H9 (cell line): ENCODE results near the gene HSP90AA1. TPM values are rescaled to one million over a fixed set of nuclear protein-coding genes. Genes with fewer than 3 reads are reported as not detected.

Experiments used
- DNase-seq: peaks from one replicate; pipeline ENCODE4 v3.0.0-alpha.2; 2017
- H2AFZ ChIP-seq: one replicate; pipeline ENCODE4 v1.6.1; 2013; ENCODE audit warnings: mild to moderate bottlenecking, low read length, control low read depth, moderate library complexity
- H2AK5ac ChIP-seq: 2 replicates; pipeline ENCODE4 v1.6.1; 2013; ENCODE audit warnings: low read length, control low read depth, mixed read lengths; ENCODE audit not compliant: insufficient read length
- H2BK120ac ChIP-seq: one replicate; pipeline ENCODE4 v1.6.1; 2013; ENCODE audit warnings: low read depth, mild to moderate bottlenecking, low read length, control low read depth, inconsistent platforms; ENCODE audit not compliant: poor library complexity, severe bottlenecking
- H2BK12ac ChIP-seq: 2 replicates; pipeline ENCODE4 v1.6.1; 2013; ENCODE audit warnings: low read length, control low read depth, mixed read lengths, low read depth; ENCODE audit not compliant: insufficient read length
- H2BK15ac ChIP-seq: 2 replicates; pipeline ENCODE4 v1.6.1; 2013; ENCODE audit warnings: low read depth, low read length, control low read depth
- H2BK20ac ChIP-seq: one replicate; pipeline ENCODE4 v1.6.1; 2013; ENCODE audit warnings: low read depth, mild to moderate bottlenecking, low read length, control low read depth, inconsistent platforms; ENCODE audit not compliant: poor library complexity, severe bottlenecking
- H2BK5ac ChIP-seq: 2 replicates; pipeline ENCODE4 v1.6.1; 2013; ENCODE audit warnings: low read length, control low read depth, mixed read lengths; ENCODE audit not compliant: insufficient read length
- H3K14ac ChIP-seq: 2 replicates; pipeline ENCODE4 v1.6.1; 2013; ENCODE audit warnings: low read length, control low read depth; ENCODE audit not compliant: insufficient read depth
- H3K18ac ChIP-seq: 2 replicates; pipeline ENCODE4 v1.6.1; 2013; ENCODE audit warnings: low read depth, mild to moderate bottlenecking, mixed read lengths, low read length, control low read depth; ENCODE audit not compliant: insufficient read length
- H3K23ac ChIP-seq: 2 replicates; pipeline ENCODE4 v1.6.1; 2013; ENCODE audit warnings: low read length, control low read depth, mixed read lengths, low read depth; ENCODE audit not compliant: insufficient read length
- H3K23me2 ChIP-seq: 2 replicates; pipeline ENCODE4 v1.6.1; 2013; ENCODE audit warnings: low read depth, mild to moderate bottlenecking, mixed read lengths, low read length, control low read depth; ENCODE audit not compliant: insufficient read length, poor library complexity, severe bottlenecking
- H3K27ac ChIP-seq: 2 replicates; pipeline ENCODE4 v1.5.1; 2013; ENCODE audit warnings: low read length, control low read depth, mixed read lengths, low read depth; ENCODE audit not compliant: insufficient read length
- H3K27me3 ChIP-seq: 2 replicates; pipeline ENCODE4 v1.6.1; 2013; ENCODE audit warnings: low read length, control low read depth, inconsistent platforms; ENCODE audit not compliant: insufficient read depth
- H3K4ac ChIP-seq: 2 replicates; pipeline ENCODE4 v1.6.1; 2013; ENCODE audit warnings: low read depth, mild to moderate bottlenecking, control low read depth, inconsistent platforms, low read length, moderate library complexity
- H3K4me1 ChIP-seq: 2 replicates; pipeline ENCODE4 v1.6.1; 2013; ENCODE audit warnings: low read length, control low read depth, inconsistent platforms; ENCODE audit not compliant: insufficient read depth
- H3K4me2 ChIP-seq: 2 replicates; pipeline ENCODE4 v1.6.1; 2013; ENCODE audit warnings: low read length, control low read depth, mixed read lengths; ENCODE audit not compliant: insufficient read length, insufficient read depth
- H3K56ac ChIP-seq: 2 replicates; pipeline ENCODE4 v1.6.1; 2013; ENCODE audit warnings: low read depth, mild to moderate bottlenecking, mixed read lengths, low read length, control low read depth; ENCODE audit not compliant: insufficient read length
- H3K79me1 ChIP-seq: 2 replicates; pipeline ENCODE4 v1.6.1; 2013; ENCODE audit warnings: low read depth, mild to moderate bottlenecking, moderate library complexity, low read length, control low read depth, inconsistent platforms; ENCODE audit not compliant: insufficient read depth, poor library complexity, severe bottlenecking
- H3K79me2 ChIP-seq: 2 replicates; pipeline ENCODE4 v1.6.1; 2013; ENCODE audit warnings: low read length, control low read depth, inconsistent platforms; ENCODE audit not compliant: insufficient read depth
- H3K9ac ChIP-seq: 2 replicates; pipeline ENCODE4 v1.6.1; 2013; ENCODE audit warnings: low read length, control low read depth, mixed read lengths; ENCODE audit not compliant: insufficient read length; ENCODE audit errors: extremely low read depth
- H3K9me3 ChIP-seq: one replicate; pipeline ENCODE4 v1.6.1; 2013; ENCODE audit warnings: low read depth, low read length, inconsistent platforms; ENCODE audit not compliant: control insufficient read depth
- H3T11ph ChIP-seq: one replicate; pipeline ENCODE4 v1.6.1; 2013; ENCODE audit warnings: mild to moderate bottlenecking, low read length, control low read depth, inconsistent platforms
- H4K20me1 ChIP-seq: one replicate; pipeline ENCODE4 v1.6.1; 2013; ENCODE audit not compliant: control insufficient read depth, insufficient read length, insufficient read depth
- H4K5ac ChIP-seq: 2 replicates; pipeline ENCODE4 v1.6.1; 2013; ENCODE audit warnings: low read depth, mild to moderate bottlenecking, mixed read lengths, low read length, control low read depth; ENCODE audit not compliant: insufficient read length
- H4K8ac ChIP-seq: replicated peaks from 2 replicates; pipeline ENCODE4 v1.6.1; 2013; ENCODE audit warnings: low read length, control low read depth, mixed read lengths, low read depth; ENCODE audit not compliant: insufficient read length
- H4K91ac ChIP-seq: 2 replicates; pipeline ENCODE4 v1.6.1; 2013; ENCODE audit warnings: low read depth, mild to moderate bottlenecking, moderate library complexity, mixed read lengths, low read length, control low read depth; ENCODE audit not compliant: insufficient read length
- H3K27ac Mint-ChIP-seq, 3 experiments: 2 replicates in 2 of 3; 3 replicates in 1 of 3; pipeline ENCODE4 v1.8.0; 2020 to 2021; ENCODE audit warnings: mixed read lengths in 3 of 3, mild to moderate bottlenecking in 1 of 3, moderate library complexity in 1 of 3
- H3K27me3 Mint-ChIP-seq: 2 replicates; pipeline ENCODE4 v1.8.0; 2021; ENCODE audit warnings: low read depth, mild to moderate bottlenecking, moderate library complexity, mixed read lengths
- H3K36me3 Mint-ChIP-seq, 3 experiments: 2 replicates in 2 of 3; 3 replicates in 1 of 3; pipeline ENCODE4 v1.8.0; 2020 to 2021; ENCODE audit warnings: low read depth in 3 of 3, mixed read lengths in 3 of 3; ENCODE audit not compliant: insufficient read depth in 1 of 3
- H3K4me1 Mint-ChIP-seq, 2 experiments: 2 replicates each; pipeline ENCODE4 v1.8.0; 2020; ENCODE audit warnings: mixed read lengths in 2 of 2
- H3K4me3 Mint-ChIP-seq, 2 experiments: 2 replicates in 1 of 2; 3 replicates in 1 of 2; pipeline ENCODE4 v1.8.0; 2020 to 2021; ENCODE audit warnings: mild to moderate bottlenecking in 2 of 2, mixed read lengths in 2 of 2, moderate library complexity in 1 of 2
- H3K9me3 Mint-ChIP-seq, 2 experiments: 2 replicates in 1 of 2; 3 replicates in 1 of 2; pipeline ENCODE4 v1.8.0; 2020; ENCODE audit warnings: mild to moderate bottlenecking in 2 of 2, mixed read lengths in 2 of 2, moderate library complexity in 1 of 2
- CTCF ChIP-seq: fragments of 200-600 bp; sonication (generic); conservative IDR thresholded peaks from 3 replicates; pipeline ENCODE4 v1.8.0; 2021; ENCODE audit warnings: antibody characterized with exemption, mild to moderate bottlenecking
- total RNA-seq: library from RNA; stranded (reverse); gene quantifications from 2 replicates; pipeline ENCODE4 v1.2.1, GENCODE V29; 2021

The HSP90AA1 gene
- total RNA-seq, 1 experiment from 2014 or later, result 953 TPM

DNA sequence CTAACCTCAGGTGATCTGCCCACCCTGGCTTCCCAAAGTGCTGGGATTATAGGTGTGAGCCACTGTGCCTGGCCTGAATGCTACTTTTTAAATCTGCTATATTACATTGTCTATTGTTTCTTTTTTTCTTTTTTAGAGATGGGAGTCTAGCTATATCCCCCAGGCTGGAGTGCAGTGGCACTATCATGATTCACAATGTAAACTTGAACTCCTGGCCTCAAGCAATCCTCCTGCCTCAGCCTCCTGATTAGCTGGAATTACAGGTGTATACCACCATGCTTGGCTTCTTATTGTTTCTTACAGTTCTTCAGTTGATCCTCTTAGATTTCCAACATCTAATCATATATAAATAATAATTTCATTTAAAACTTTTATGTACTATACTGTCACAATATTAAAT is 37.6 kb upstream of the HSP90AA1 start:
- no peaks in the 10 kb centered on the region for H3K9me3 ChIP-seq
- no peaks in the 10 kb centered on the region for H4K20me1 ChIP-seq
- no peak overlapping the region for H2BK15ac ChIP-seq
- H3K9ac ChIP-seq, result no peak overlapping the region
- no peak overlapping the region for H2BK5ac ChIP-seq
- Mint-ChIP-seq H3K4me1 (peaks cover 13 to 14% of the 10 kb centered on the region in 2 experiments), H3K4me3 (no peak overlapping the region), H3K27ac (no peak overlapping the region), H3K27me3 (no peaks in the 10 kb centered on the region; the same call in 1 of the 2 replicates), H3K36me3 (peaks cover 0 to 4% (median 3%) of the 10 kb centered on the region in 3 experiments; a peak in 3 of 7 replicates), H3K9me3 (no peaks in the 10 kb centered on the region)
- H2BK120ac ChIP-seq, result no peak overlapping the region
- H4K8ac ChIP-seq, result no peak overlapping the region
- TF ChIP-seq CTCF, result no peak
- no peaks in the 10 kb centered on the region for H3K23me2 ChIP-seq
- H3K27ac ChIP-seq, result no peak overlapping the region
- H3K4me1 ChIP-seq, result no peaks in the 10 kb centered on the region
- no peak overlapping the region for H4K5ac ChIP-seq
- H3K18ac ChIP-seq, result no peak overlapping the region
- no peak overlapping the region for H3K14ac ChIP-seq
- no peak overlapping the region for H4K91ac ChIP-seq
- no peak overlapping the region for H3K23ac ChIP-seq
- no peak for DNase-seq
- H3K56ac ChIP-seq, result no peak overlapping the region
- no peak overlapping the region for H2BK12ac ChIP-seq
- no peak overlapping the region for H3K4me2 ChIP-seq
- H2AK5ac ChIP-seq, result no peak overlapping the region
- H2BK20ac ChIP-seq, result no peak overlapping the region
- H2AFZ ChIP-seq, result no peak overlapping the region
- H3K27me3 ChIP-seq, result no peaks in the 10 kb centered on the region
- H3K79me2 ChIP-seq, result no peaks in the 10 kb centered on the region
- no peak overlapping the region for H3T11ph ChIP-seq
- no peaks in the 10 kb centered on the region for H3K79me1 ChIP-seq
- H3K4ac ChIP-seq, result no peak overlapping the region
